ENCODE measurements around the gene PITPNM1. TPM values are rescaled to one million over a fixed set of nuclear protein-coding genes. Genes with fewer than 3 reads are reported as not detected.
"Not testable (repeated sequence)": the region's sequence is repeated elsewhere in the genome, so short reads cannot be mapped to it uniquely, and the experiment has no call there.

PITPNM1 gene
- total and polyA plus RNA-seq, 2 donors (not counting 1 experiment from before 2014, with no cell fraction given) = 4.7 to 10.2 TPM

- no peaks in the 10 kb centered on the region for H3K4me1 ChIP-seq (ENCODE audit: control insufficient read depth, extremely low read depth, insufficient read depth, low read length)
- no peak overlapping the region for H3K4me3 ChIP-seq (replicated peaks in 1 of 4; ENCODE audit: control extremely low read depth in 1 of 4, insufficient read depth in 1 of 4, low read depth in 3 of 4, low read length in 4 of 4)
- no peaks in the 10 kb centered on the region for H4K20me1 ChIP-seq (ENCODE audit: control insufficient read depth, extremely low read depth, insufficient read depth, low read length)
- H3K79me2 ChIP-seq (ENCODE audit: control insufficient read depth, insufficient read depth, low read length) = no peaks in the 10 kb centered on the region
- DNase-seq (ENCODE audit: low read depth in 2 of 2) = no peak
- no peaks in the 10 kb centered on the region for H3K9me3 ChIP-seq (ENCODE audit: control insufficient read depth, insufficient read depth, low read depth, low read length)
- peaks cover 5% of the 10 kb centered on the region for H3K27me3 ChIP-seq (ENCODE audit: control insufficient read depth, insufficient read depth, low read length)
- no peak overlapping the region for H3K4me2 ChIP-seq (ENCODE audit: extremely low read depth, insufficient read depth, low read length)
- no peak for TF ChIP-seq EZH2 (IDR thresholded peaks at IDR 0.05; ENCODE audit: low read length, missing control alignments)
- TF ChIP-seq, protein P1, sequence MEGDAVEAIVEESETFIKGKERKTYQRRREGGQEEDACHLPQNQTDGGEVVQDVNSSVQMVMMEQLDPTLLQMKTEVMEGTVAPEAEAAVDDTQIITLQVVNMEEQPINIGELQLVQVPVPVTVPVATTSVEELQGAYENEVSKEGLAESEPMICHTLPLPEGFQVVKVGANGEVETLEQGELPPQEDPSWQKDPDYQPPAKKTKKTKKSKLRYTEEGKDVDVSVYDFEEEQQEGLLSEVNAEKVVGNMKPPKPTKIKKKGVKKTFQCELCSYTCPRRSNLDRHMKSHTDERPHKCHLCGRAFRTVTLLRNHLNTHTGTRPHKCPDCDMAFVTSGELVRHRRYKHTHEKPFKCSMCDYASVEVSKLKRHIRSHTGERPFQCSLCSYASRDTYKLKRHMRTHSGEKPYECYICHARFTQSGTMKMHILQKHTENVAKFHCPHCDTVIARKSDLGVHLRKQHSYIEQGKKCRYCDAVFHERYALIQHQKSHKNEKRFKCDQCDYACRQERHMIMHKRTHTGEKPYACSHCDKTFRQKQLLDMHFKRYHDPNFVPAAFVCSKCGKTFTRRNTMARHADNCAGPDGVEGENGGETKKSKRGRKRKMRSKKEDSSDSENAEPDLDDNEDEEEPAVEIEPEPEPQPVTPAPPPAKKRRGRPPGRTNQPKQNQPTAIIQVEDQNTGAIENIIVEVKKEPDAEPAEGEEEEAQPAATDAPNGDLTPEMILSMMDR (conservative IDR thresholded peaks at IDR 0.05 in 1 of 2, IDR thresholded peaks at IDR 0.05 in 1 of 2; ENCODE audit: low read depth in 1 of 2, low read length in 2 of 2) = no peak
- no peaks in the 10 kb centered on the region for H3K36me3 ChIP-seq (ENCODE audit: control insufficient read depth, insufficient read depth, low read length)
- no peak overlapping the region for H3K27ac ChIP-seq (ENCODE audit: insufficient read depth, low read length)
- H2AFZ ChIP-seq (ENCODE audit: low read length) = no peak overlapping the region
- no peak overlapping the region for H3K9ac ChIP-seq (ENCODE audit: insufficient read depth, low read length)
Observed at GRCh38 chr11:67548555-67549110, 43.5 kb upstream of the PITPNM1 start.

GRCh38 chr11:67548112-67548511 lies 42.9 kb upstream of the PITPNM1 start:
- not testable (repeated sequence) for H3K9me3 ChIP-seq (ENCODE audit: control insufficient read depth, insufficient read depth, low read depth, low read length); H3K9ac ChIP-seq (ENCODE audit: insufficient read depth, low read length); H3K36me3 ChIP-seq (ENCODE audit: control insufficient read depth, insufficient read depth, low read length); H4K20me1 ChIP-seq (ENCODE audit: control insufficient read depth, extremely low read depth, insufficient read depth, low read length); H3K4me2 ChIP-seq (ENCODE audit: extremely low read depth, insufficient read depth, low read length); DNase-seq (ENCODE audit: low read depth in 2 of 2); H2AFZ ChIP-seq (ENCODE audit: low read length); H3K4me1 ChIP-seq (ENCODE audit: control insufficient read depth, extremely low read depth, insufficient read depth, low read length); H3K27me3 ChIP-seq (ENCODE audit: control insufficient read depth, insufficient read depth, low read length); H3K27ac ChIP-seq (ENCODE audit: insufficient read depth, low read length); H3K79me2 ChIP-seq (ENCODE audit: control insufficient read depth, insufficient read depth, low read length); H3K4me3 ChIP-seq (replicated peaks in 1 of 4; ENCODE audit: control extremely low read depth in 1 of 4, insufficient read depth in 1 of 4, low read depth in 3 of 4, low read length in 4 of 4)

DNA sequence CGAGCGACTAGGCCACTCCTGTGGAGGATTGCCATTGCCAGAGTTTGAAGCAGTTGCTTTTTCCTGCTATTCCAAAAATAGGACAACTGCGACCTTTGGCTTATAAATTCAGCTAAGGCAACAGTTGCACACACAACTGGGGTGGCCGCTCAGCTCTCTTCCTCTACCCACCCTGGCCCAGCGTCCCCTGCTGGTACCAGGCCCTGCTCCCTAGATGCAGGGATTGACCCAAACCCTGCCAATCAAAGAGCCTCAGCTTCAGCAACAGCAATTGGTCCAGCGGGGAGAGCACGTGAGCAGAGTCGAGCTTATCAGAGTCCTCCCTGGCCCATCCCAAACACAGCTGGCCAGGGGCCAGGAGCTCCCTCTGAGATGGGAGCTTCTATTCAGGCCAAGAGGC lies 40.1 kb upstream of the PITPNM1 start:
- H3K4me2 ChIP-seq (ENCODE audit: extremely low read depth, insufficient read depth, low read length) = no peak overlapping the region
- H3K9ac ChIP-seq (ENCODE audit: insufficient read depth, low read length) = no peak overlapping the region
- no peaks in the 10 kb centered on the region for H3K36me3 ChIP-seq (ENCODE audit: control insufficient read depth, insufficient read depth, low read length)
- peaks cover 5% of the 10 kb centered on the region for H3K27me3 ChIP-seq (ENCODE audit: control insufficient read depth, insufficient read depth, low read length)
- no peaks in the 10 kb centered on the region for H3K4me1 ChIP-seq (ENCODE audit: control insufficient read depth, extremely low read depth, insufficient read depth, low read length)
- H4K20me1 ChIP-seq (ENCODE audit: control insufficient read depth, extremely low read depth, insufficient read depth, low read length) = no peaks in the 10 kb centered on the region
- no peaks in the 10 kb centered on the region for H3K9me3 ChIP-seq (ENCODE audit: control insufficient read depth, insufficient read depth, low read depth, low read length)
- no peak overlapping the region for H2AFZ ChIP-seq (ENCODE audit: low read length)
- H3K27ac ChIP-seq (ENCODE audit: insufficient read depth, low read length) = no peak overlapping the region
- TF ChIP-seq, protein P1 (conservative IDR thresholded peaks at IDR 0.05 in 1 of 2, IDR thresholded peaks at IDR 0.05 in 1 of 2; ENCODE audit: low read depth in 1 of 2, low read length in 2 of 2) = no peak
- no peak for DNase-seq (ENCODE audit: low read depth in 2 of 2)
- no peaks in the 10 kb centered on the region for H3K79me2 ChIP-seq (ENCODE audit: control insufficient read depth, insufficient read depth, low read length)
- H3K4me3 ChIP-seq (replicated peaks in 1 of 4; ENCODE audit: control extremely low read depth in 1 of 4, insufficient read depth in 1 of 4, low read depth in 3 of 4, low read length in 4 of 4) = no peak overlapping the region

Data from fibroblast of lung (primary cell).